Ovary (tissue), 3 donors: Measurements from ENCODE around the gene GPC4.

Experiments used
- EP300 ChIP-seq: sonication (generic); formaldehyde crosslinking; IDR thresholded peaks from one replicate; pipeline ENCODE4 v1.6.1; 2017; ENCODE audit warnings: antibody characterized with exemption
- POLR2A ChIP-seq: fragments of 450-650 bp; IDR thresholded peaks from one replicate; pipeline ENCODE4 v1.6.1; 2017; ENCODE audit warnings: antibody characterized with exemption, mild to moderate bottlenecking, moderate library complexity
- TF ChIP-seq, protein P1 (sequence below), 3 donors: fragments of 450-650 bp in 2 of 3; fragments of 200-600 bp in 1 of 3; IDR thresholded peaks; one replicate each; pipeline versions ENCODE4 v1.5.1 to v1.8.0; 2016 to 2022; ENCODE audit warnings: antibody characterized with exemption in 3 of 3, mild to moderate bottlenecking in 1 of 3
- donor health status: DM: no; HTN: no; CAD: no.

- TF ChIP-seq, protein P1, sequence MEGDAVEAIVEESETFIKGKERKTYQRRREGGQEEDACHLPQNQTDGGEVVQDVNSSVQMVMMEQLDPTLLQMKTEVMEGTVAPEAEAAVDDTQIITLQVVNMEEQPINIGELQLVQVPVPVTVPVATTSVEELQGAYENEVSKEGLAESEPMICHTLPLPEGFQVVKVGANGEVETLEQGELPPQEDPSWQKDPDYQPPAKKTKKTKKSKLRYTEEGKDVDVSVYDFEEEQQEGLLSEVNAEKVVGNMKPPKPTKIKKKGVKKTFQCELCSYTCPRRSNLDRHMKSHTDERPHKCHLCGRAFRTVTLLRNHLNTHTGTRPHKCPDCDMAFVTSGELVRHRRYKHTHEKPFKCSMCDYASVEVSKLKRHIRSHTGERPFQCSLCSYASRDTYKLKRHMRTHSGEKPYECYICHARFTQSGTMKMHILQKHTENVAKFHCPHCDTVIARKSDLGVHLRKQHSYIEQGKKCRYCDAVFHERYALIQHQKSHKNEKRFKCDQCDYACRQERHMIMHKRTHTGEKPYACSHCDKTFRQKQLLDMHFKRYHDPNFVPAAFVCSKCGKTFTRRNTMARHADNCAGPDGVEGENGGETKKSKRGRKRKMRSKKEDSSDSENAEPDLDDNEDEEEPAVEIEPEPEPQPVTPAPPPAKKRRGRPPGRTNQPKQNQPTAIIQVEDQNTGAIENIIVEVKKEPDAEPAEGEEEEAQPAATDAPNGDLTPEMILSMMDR (IDR thresholded peaks at IDR 0.05), result no peak
- TF ChIP-seq EP300, result no peak
- TF ChIP-seq POLR2A, result no peak
Measured at GRCh38 chrX:133454924-133455323, 39.6 kb upstream of the GPC4 start.
